ENCODE data around the gene CYP1A2. TPM values are rescaled to one million over a fixed set of nuclear protein-coding genes. Genes with fewer than 3 reads are reported as not detected.
"Not testable (repeated sequence)": the region's sequence is repeated elsewhere in the genome, so short reads cannot be mapped to it uniquely, and the experiment has no call there.

Gene CYP1A2
- polyA plus RNA-seq, 2 donors = 0.06 TPM; not detected in 1

DNA sequence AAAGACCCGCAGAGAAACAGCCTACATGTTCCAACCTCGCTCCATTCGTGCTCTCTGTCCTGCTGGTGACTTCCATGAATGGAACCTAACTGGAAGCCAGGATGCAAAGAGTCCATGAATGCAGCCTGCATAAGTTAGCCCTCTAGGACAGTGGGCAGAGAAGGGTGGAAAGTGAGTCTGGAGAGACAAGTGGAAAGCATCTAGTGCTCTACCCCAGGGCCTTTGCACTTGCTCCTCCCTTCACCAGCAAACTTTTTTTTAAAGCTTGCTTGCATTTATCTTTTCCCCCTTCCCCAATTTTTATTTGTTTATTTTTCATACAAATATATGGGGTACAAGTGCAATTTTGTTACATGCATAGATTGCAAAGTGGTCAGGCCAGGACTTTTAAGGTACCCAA is 15.4 kb upstream of the CYP1A2 start:
- H3K27me3 ChIP-seq (ENCODE audit: control insufficient read depth in 1 of 2, insufficient read depth in 2 of 2, low read length in 2 of 2) = no peaks in the 10 kb centered on the region
- 93 to 95% methylated on average over 3 of the region's 3 CpGs for WGBS, 2 donors
- no peaks in the 10 kb centered on the region for H3K9me3 ChIP-seq (ENCODE audit: control insufficient read depth in 2 of 2, insufficient read depth in 1 of 2, low read depth in 1 of 2, low read length in 1 of 2)
- no peak overlapping the region for H3K27ac ChIP-seq (ENCODE audit: low read depth in 2 of 2, low read length in 1 of 2)
- no peaks in the 10 kb centered on the region for H3K4me1 ChIP-seq (ENCODE audit: control insufficient read depth in 2 of 2, insufficient read depth in 2 of 2, low read length in 1 of 2)
- H3K36me3 ChIP-seq (ENCODE audit: control insufficient read depth in 2 of 2, insufficient read depth in 2 of 2, low read length in 1 of 2) = no peaks in the 10 kb centered on the region
- no peak overlapping the region for H3K4me3 ChIP-seq (ENCODE audit: low read depth in 1 of 2, low read length in 2 of 2)

DNA sequence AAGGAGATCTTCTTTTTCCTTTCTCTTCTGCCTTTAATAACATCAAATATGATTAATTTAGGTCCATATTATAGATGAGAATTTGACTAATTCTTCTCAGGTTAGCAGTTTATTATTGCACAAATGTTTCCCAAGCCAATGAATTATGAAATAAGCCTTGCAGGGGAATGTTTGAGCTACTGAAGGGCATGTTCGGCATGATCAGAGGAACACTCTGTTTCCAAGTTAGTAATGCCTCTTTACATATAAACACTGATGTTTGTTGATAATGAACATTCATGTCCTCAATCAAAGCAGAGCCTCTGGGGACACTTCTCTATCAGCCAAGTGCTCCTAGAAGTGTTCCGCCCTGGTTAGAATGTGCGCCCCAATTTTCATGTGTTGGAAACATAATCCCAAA is 13.3 kb upstream of the CYP1A2 start:
- H3K4me3 ChIP-seq (ENCODE audit: low read depth in 1 of 2, low read length in 2 of 2) = no peak overlapping the region
- no peaks in the 10 kb centered on the region for H3K27me3 ChIP-seq (ENCODE audit: control insufficient read depth in 1 of 2, insufficient read depth in 2 of 2, low read length in 2 of 2)
- H3K36me3 ChIP-seq (ENCODE audit: control insufficient read depth in 2 of 2, insufficient read depth in 2 of 2, low read length in 1 of 2) = no peaks in the 10 kb centered on the region
- no peak overlapping the region for H3K27ac ChIP-seq (ENCODE audit: low read depth in 2 of 2, low read length in 1 of 2)
- WGBS, 2 donors = 53 to 54% methylated on average over 3 of the region's 3 CpGs
- no peaks in the 10 kb centered on the region for H3K4me1 ChIP-seq (ENCODE audit: control insufficient read depth in 2 of 2, insufficient read depth in 2 of 2, low read length in 1 of 2)
- H3K9me3 ChIP-seq (ENCODE audit: control insufficient read depth in 2 of 2, insufficient read depth in 1 of 2, low read depth in 1 of 2, low read length in 1 of 2) = no peaks in the 10 kb centered on the region

DNA sequence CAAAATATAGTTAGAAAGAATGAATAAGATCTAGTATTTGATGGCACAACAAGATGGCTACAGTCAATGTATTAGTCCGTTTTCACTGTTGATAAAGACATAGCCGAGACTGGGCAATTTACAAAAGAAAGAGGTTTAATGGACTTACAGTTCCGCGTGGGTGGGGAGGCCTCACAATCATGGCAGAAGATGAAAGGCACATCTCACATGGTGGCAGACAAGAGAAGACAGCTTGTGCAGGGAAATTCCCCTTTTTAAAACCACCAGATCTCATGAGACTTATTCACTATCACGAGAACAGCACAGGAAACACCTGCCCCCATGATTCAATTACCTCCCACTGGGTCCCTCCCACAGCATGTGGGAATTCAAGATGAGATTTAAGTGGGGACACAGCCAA is 10.4 kb upstream of the CYP1A2 start:
- not testable (repeated sequence) for H3K9me3 ChIP-seq (ENCODE audit: control insufficient read depth in 2 of 2, insufficient read depth in 1 of 2, low read depth in 1 of 2, low read length in 1 of 2); H3K27me3 ChIP-seq (ENCODE audit: control insufficient read depth in 1 of 2, insufficient read depth in 2 of 2, low read length in 2 of 2); H3K4me3 ChIP-seq (ENCODE audit: low read depth in 1 of 2, low read length in 2 of 2); H3K36me3 ChIP-seq (ENCODE audit: control insufficient read depth in 2 of 2, insufficient read depth in 2 of 2, low read length in 1 of 2); H3K4me1 ChIP-seq (ENCODE audit: control insufficient read depth in 2 of 2, insufficient read depth in 2 of 2, low read length in 1 of 2); H3K27ac ChIP-seq (ENCODE audit: low read depth in 2 of 2, low read length in 1 of 2)
- WGBS, 2 donors = 37 to 61% methylated on average over 5 of the region's 5 CpGs

DNA sequence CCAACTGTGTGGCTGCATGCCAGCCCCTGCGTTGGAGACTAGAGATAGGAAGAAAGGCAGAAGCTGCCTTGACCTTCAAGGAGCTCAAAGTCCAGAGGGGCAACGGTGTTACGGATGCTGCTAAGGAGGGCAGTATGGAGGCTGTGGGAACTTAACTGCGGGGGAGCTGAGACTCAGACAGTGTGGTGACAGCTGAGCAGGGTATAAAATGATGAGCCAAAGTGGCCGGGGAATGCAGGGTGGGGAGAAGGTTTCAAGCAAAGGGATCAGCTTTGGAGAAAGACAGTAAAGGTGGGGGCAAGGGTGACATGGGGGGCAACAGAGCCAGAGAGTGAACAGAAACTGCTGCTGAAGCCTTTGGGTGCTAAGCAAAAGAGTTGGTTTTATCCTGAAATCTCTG is 6.2 kb upstream of the CYP1A2 start:
- Histone ChIP-seq H3K4me3 (ENCODE audit: low read depth in 1 of 2, low read length in 2 of 2) (no peak overlapping the region), H3K4me1 (ENCODE audit: control insufficient read depth in 2 of 2, insufficient read depth in 2 of 2, low read length in 1 of 2) (no peaks in the 10 kb centered on the region), H3K27me3 (ENCODE audit: control insufficient read depth in 1 of 2, insufficient read depth in 2 of 2, low read length in 2 of 2) (no peaks in the 10 kb centered on the region), H3K9me3 (ENCODE audit: control insufficient read depth in 2 of 2, insufficient read depth in 1 of 2, low read depth in 1 of 2, low read length in 1 of 2) (peaks cover 4 to 5% of the 10 kb centered on the region in 2 donors), H3K36me3 (ENCODE audit: control insufficient read depth in 2 of 2, insufficient read depth in 2 of 2, low read length in 1 of 2) (no peaks in the 10 kb centered on the region), H3K27ac (ENCODE audit: low read depth in 2 of 2, low read length in 1 of 2) (no peak overlapping the region)
- WGBS, 2 donors = 79 to 80% methylated on average over 5 of the region's 5 CpGs

DNA sequence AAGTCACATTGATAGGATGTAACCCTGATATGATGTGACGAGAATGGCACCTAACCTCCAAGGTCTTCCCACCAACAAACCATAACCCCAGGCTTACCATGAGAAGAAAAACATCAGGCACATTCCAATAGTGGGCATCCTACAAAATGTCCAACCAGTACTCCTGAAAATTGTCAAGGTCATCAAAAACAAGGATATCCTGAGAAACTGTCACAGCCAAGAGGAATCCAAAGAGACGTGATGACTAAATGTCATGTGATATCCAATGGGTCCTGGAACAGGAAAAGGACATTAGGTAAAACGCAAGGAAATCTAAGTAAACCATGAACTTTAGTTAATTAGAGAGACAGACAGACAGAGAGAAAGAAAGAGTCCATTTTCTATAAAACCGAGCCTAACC is 2.3 kb upstream of the CYP1A2 start:
- Histone ChIP-seq H3K36me3 (ENCODE audit: control insufficient read depth in 2 of 2, insufficient read depth in 2 of 2, low read length in 1 of 2) (no peaks in the 10 kb centered on the region), H3K4me3 (ENCODE audit: low read depth in 1 of 2, low read length in 2 of 2) (no peak overlapping the region), H3K27me3 (ENCODE audit: control insufficient read depth in 1 of 2, insufficient read depth in 2 of 2, low read length in 2 of 2) (no peaks in the 10 kb centered on the region), H3K27ac (ENCODE audit: low read depth in 2 of 2, low read length in 1 of 2) (no peak overlapping the region), H3K4me1 (ENCODE audit: control insufficient read depth in 2 of 2, insufficient read depth in 2 of 2, low read length in 1 of 2) (no peaks in the 10 kb centered on the region), H3K9me3 (ENCODE audit: control insufficient read depth in 2 of 2, insufficient read depth in 1 of 2, low read depth in 1 of 2, low read length in 1 of 2) (peaks cover 4 to 5% of the 10 kb centered on the region in 2 donors)
- 71 to 80% methylated on average over 4 of the region's 4 CpGs for WGBS, 2 donors

DNA sequence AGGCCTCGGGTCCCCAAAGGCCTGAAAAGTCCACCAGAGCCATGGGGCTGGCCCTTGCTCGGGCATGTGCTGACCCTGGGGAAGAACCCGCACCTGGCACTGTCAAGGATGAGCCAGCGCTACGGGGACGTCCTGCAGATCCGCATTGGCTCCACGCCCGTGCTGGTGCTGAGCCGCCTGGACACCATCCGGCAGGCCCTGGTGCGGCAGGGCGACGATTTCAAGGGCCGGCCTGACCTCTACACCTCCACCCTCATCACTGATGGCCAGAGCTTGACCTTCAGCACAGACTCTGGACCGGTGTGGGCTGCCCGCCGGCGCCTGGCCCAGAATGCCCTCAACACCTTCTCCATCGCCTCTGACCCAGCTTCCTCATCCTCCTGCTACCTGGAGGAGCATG is 1.2 kb downstream of the CYP1A2 start:
- Histone ChIP-seq H3K9me3 (ENCODE audit: control insufficient read depth in 2 of 2, insufficient read depth in 1 of 2, low read depth in 1 of 2, low read length in 1 of 2) (no peaks in the 10 kb centered on the region), H3K4me3 (ENCODE audit: low read depth in 1 of 2, low read length in 2 of 2) (no peak overlapping the region), H3K27me3 (ENCODE audit: control insufficient read depth in 1 of 2, insufficient read depth in 2 of 2, low read length in 2 of 2) (no peaks in the 10 kb centered on the region), H3K4me1 (ENCODE audit: control insufficient read depth in 2 of 2, insufficient read depth in 2 of 2, low read length in 1 of 2) (no peaks in the 10 kb centered on the region), H3K27ac (ENCODE audit: low read depth in 2 of 2, low read length in 1 of 2) (no peak overlapping the region), H3K36me3 (ENCODE audit: control insufficient read depth in 2 of 2, insufficient read depth in 2 of 2, low read length in 1 of 2) (no peaks in the 10 kb centered on the region)
- WGBS, 2 donors = 91 to 92% methylated on average over 20 of the region's 20 CpGs

DNA sequence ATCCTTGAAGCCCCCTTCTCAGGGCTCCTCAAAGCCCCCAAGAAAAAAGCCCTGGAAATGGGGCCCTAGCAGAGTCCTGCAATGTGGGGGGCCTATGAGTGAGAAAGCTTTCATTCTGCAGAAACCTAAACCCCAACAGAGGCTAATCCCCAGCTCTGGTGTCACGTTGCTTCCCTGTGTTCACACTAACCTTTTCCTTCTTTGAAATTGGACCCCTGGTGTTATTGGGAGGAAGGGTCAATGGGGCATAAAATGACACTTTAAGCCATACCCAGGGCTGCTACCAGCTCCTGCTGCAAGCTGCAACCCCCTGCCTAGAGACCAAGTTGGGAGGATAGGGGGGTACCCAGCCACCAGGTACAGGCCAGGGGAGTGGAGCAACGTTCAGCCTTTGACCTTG is 2.1 kb downstream of the CYP1A2 start:
- Histone ChIP-seq H3K4me3 (ENCODE audit: low read depth in 1 of 2, low read length in 2 of 2) (no peak overlapping the region), H3K27ac (ENCODE audit: low read depth in 2 of 2, low read length in 1 of 2) (no peak overlapping the region), H3K9me3 (ENCODE audit: control insufficient read depth in 2 of 2, insufficient read depth in 1 of 2, low read depth in 1 of 2, low read length in 1 of 2) (no peaks in the 10 kb centered on the region), H3K36me3 (ENCODE audit: control insufficient read depth in 2 of 2, insufficient read depth in 2 of 2, low read length in 1 of 2) (no peaks in the 10 kb centered on the region), H3K27me3 (ENCODE audit: control insufficient read depth in 1 of 2, insufficient read depth in 2 of 2, low read length in 2 of 2) (no peaks in the 10 kb centered on the region), H3K4me1 (ENCODE audit: control insufficient read depth in 2 of 2, insufficient read depth in 2 of 2, low read length in 1 of 2) (no peaks in the 10 kb centered on the region)
- 52 to 54% methylated on average over 2 of the region's 2 CpGs for WGBS, 2 donors

DNA sequence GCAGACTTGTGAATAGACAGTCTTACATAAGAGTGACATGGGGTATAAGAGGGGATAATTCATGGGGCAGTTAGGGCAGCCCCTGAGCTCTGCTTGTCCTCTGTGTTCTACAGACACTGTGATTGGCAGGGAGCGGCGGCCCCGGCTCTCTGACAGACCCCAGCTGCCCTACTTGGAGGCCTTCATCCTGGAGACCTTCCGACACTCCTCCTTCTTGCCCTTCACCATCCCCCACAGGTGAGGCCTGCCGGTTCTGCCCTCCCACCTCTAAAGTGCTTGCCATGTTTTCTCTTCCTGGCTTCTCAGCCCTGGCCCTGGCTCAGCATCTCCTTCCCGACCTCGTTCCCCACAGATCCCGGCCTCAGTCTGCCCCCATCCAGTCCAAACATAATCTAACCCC is 3.4 kb downstream of the CYP1A2 start:
- H3K27me3 ChIP-seq (ENCODE audit: control insufficient read depth in 1 of 2, insufficient read depth in 2 of 2, low read length in 2 of 2) = no peaks in the 10 kb centered on the region
- H3K4me1 ChIP-seq (ENCODE audit: control insufficient read depth in 2 of 2, insufficient read depth in 2 of 2, low read length in 1 of 2) = no peaks in the 10 kb centered on the region
- WGBS, 2 donors = 60 to 73% methylated on average over 8 of the region's 8 CpGs
- no peak overlapping the region for H3K27ac ChIP-seq (ENCODE audit: low read depth in 2 of 2, low read length in 1 of 2)
- no peaks in the 10 kb centered on the region for H3K36me3 ChIP-seq (ENCODE audit: control insufficient read depth in 2 of 2, insufficient read depth in 2 of 2, low read length in 1 of 2)
- no peak overlapping the region for H3K4me3 ChIP-seq (ENCODE audit: low read depth in 1 of 2, low read length in 2 of 2)
- no peaks in the 10 kb centered on the region for H3K9me3 ChIP-seq (ENCODE audit: control insufficient read depth in 2 of 2, insufficient read depth in 1 of 2, low read depth in 1 of 2, low read length in 1 of 2)

DNA sequence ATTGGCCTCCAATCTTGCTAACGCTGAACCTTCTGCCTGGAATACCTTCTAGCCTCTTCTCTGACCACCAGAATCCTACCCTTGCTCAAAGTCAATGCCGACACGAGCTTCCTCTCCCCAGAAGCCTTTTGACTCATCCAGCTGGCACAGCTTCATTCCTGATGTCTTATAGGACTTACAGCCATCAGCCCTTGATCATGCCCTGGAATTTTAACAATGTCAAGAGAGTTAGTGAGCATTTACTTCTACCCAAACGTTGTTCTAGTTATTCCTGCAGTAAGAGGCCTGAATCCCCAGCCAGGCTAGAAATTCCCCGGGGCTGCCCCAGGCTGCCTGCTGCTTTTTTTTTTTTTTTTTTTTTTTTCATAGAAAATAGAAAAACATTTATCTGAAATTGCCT is 3.9 kb downstream of the CYP1A2 start:
- H3K27me3 ChIP-seq (ENCODE audit: control insufficient read depth in 1 of 2, insufficient read depth in 2 of 2, low read length in 2 of 2) = no peaks in the 10 kb centered on the region
- no peaks in the 10 kb centered on the region for H3K4me1 ChIP-seq (ENCODE audit: control insufficient read depth in 2 of 2, insufficient read depth in 2 of 2, low read length in 1 of 2)
- no peak overlapping the region for H3K27ac ChIP-seq (ENCODE audit: low read depth in 2 of 2, low read length in 1 of 2)
- no peak overlapping the region for H3K4me3 ChIP-seq (ENCODE audit: low read depth in 1 of 2, low read length in 2 of 2)
- WGBS, 2 donors = 31 to 37% methylated on average over 5 of the region's 5 CpGs
- H3K9me3 ChIP-seq (ENCODE audit: control insufficient read depth in 2 of 2, insufficient read depth in 1 of 2, low read depth in 1 of 2, low read length in 1 of 2) = no peaks in the 10 kb centered on the region
- H3K36me3 ChIP-seq (ENCODE audit: control insufficient read depth in 2 of 2, insufficient read depth in 2 of 2, low read length in 1 of 2) = no peaks in the 10 kb centered on the region

DNA sequence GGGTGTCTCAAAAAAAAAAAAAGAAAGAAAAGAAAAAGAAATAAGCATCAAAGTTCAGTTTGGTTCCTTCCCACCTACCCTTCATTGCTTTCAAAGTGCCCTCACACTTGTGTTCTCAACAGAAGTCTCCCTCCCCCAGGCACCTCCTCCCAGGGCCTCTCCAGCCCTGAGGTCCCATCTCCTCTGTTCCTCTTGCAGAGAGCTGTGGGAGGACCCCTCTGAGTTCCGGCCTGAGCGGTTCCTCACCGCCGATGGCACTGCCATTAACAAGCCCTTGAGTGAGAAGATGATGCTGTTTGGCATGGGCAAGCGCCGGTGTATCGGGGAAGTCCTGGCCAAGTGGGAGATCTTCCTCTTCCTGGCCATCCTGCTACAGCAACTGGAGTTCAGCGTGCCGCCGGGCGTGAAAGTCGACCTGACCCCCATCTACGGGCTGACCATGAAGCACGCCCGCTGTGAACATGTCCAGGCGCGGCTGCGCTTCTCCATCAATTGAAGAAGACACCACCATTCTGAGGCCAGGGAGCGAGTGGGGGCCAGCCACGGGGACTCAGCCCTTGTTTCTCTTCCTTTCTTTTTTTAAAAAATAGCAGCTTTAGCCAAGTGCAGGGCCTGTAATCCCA is 6.1 kb downstream of the CYP1A2 start:
- H3K27ac ChIP-seq (ENCODE audit: low read depth in 2 of 2, low read length in 1 of 2) = no peak overlapping the region
- 87 to 88% methylated on average over 20 of the region's 20 CpGs for WGBS, 2 donors
- no peaks in the 10 kb centered on the region for H3K27me3 ChIP-seq (ENCODE audit: control insufficient read depth in 1 of 2, insufficient read depth in 2 of 2, low read length in 2 of 2)
- no peaks in the 10 kb centered on the region for H3K4me1 ChIP-seq (ENCODE audit: control insufficient read depth in 2 of 2, insufficient read depth in 2 of 2, low read length in 1 of 2)
- H3K36me3 ChIP-seq (ENCODE audit: control insufficient read depth in 2 of 2, insufficient read depth in 2 of 2, low read length in 1 of 2) = no peaks in the 10 kb centered on the region
- no peak overlapping the region for H3K4me3 ChIP-seq (ENCODE audit: low read depth in 1 of 2, low read length in 2 of 2)
- no peaks in the 10 kb centered on the region for H3K9me3 ChIP-seq (ENCODE audit: control insufficient read depth in 2 of 2, insufficient read depth in 1 of 2, low read depth in 1 of 2, low read length in 1 of 2)
